Activated T-cell treated with anti-CD3 and anti-CD28 coated beads, Interleukin-2, amount 50 U/mL, for 24 hours (primary cell): ENCODE data around the gene NTF3.

Experiments
- DNase-seq: peaks from one replicate; pipeline ENCODE4 v3.0.0-alpha.2; 2020
- H3K27ac Mint-ChIP-seq: 2 replicates; pipeline ENCODE4 v1.8.0; 2020; ENCODE audit warnings: mild to moderate bottlenecking, mixed read lengths
- H3K27me3 Mint-ChIP-seq: 2 replicates; pipeline ENCODE4 v1.8.0; 2020; ENCODE audit warnings: mixed read lengths
- H3K36me3 Mint-ChIP-seq: 2 replicates; pipeline ENCODE4 v1.8.0; 2020; ENCODE audit warnings: low read depth, mixed read lengths
- H3K4me1 Mint-ChIP-seq: 2 replicates; pipeline ENCODE4 v1.8.0; 2020; ENCODE audit warnings: low read depth, mixed read lengths
- H3K4me3 Mint-ChIP-seq: 2 replicates; pipeline ENCODE4 v1.8.0; 2020; ENCODE audit warnings: mild to moderate bottlenecking, moderate library complexity, mixed read lengths
- H3K9me3 Mint-ChIP-seq: 2 replicates; pipeline ENCODE4 v1.8.0; 2020; ENCODE audit warnings: mixed read lengths

NTF3 gene

GRCh38 chr12:5514016-5514415 lies 82.1 kb downstream of the NTF3 start:
- no peaks in the 10 kb centered on the region for H3K4me1 Mint-ChIP-seq
- H3K9me3 Mint-ChIP-seq, result no peaks in the 10 kb centered on the region
- H3K27me3 Mint-ChIP-seq, result peaks cover 21% of the 10 kb centered on the region
- H3K27ac Mint-ChIP-seq, result no peak overlapping the region
- DNase-seq, result no peak
- no peak overlapping the region for H3K4me3 Mint-ChIP-seq
- H3K36me3 Mint-ChIP-seq, result no peaks in the 10 kb centered on the region

- no peak overlapping the region for H3K4me3 Mint-ChIP-seq
- H3K36me3 Mint-ChIP-seq, result no peaks in the 10 kb centered on the region
- H3K27me3 Mint-ChIP-seq, result peaks cover 21% of the 10 kb centered on the region
- H3K27ac Mint-ChIP-seq, result no peak overlapping the region
- no peaks in the 10 kb centered on the region for H3K9me3 Mint-ChIP-seq
- DNase-seq, result no peak
- H3K4me1 Mint-ChIP-seq, result no peaks in the 10 kb centered on the region
Observed at GRCh38 chr12:5514545-5514944, 82.6 kb downstream of the NTF3 start.

- no peak for DNase-seq
- H3K36me3 Mint-ChIP-seq, result no peaks in the 10 kb centered on the region
- no peak overlapping the region for H3K4me3 Mint-ChIP-seq
- H3K4me1 Mint-ChIP-seq, result no peaks in the 10 kb centered on the region
- H3K9me3 Mint-ChIP-seq, result no peaks in the 10 kb centered on the region
- peaks cover 21% of the 10 kb centered on the region for H3K27me3 Mint-ChIP-seq
- no peak overlapping the region for H3K27ac Mint-ChIP-seq
Observed at GRCh38 chr12:5515458-5515857, 83.5 kb downstream of the NTF3 start.

- DNase-seq, result no peak
- H3K4me3 Mint-ChIP-seq, result no peak overlapping the region
- peaks cover 14% of the 10 kb centered on the region for H3K27me3 Mint-ChIP-seq
- H3K27ac Mint-ChIP-seq, result no peak overlapping the region
- H3K4me1 Mint-ChIP-seq, result no peaks in the 10 kb centered on the region
- H3K9me3 Mint-ChIP-seq, result no peaks in the 10 kb centered on the region
- H3K36me3 Mint-ChIP-seq, result no peaks in the 10 kb centered on the region
Observed at GRCh38 chr12:5516371-5517241, 84.7 kb downstream of the NTF3 start.

GRCh38 chr12:5518584-5519365 lies 86.9 kb downstream of the NTF3 start:
- Mint-ChIP-seq H3K27ac (no peak overlapping the region), H3K4me3 (no peak overlapping the region), H3K4me1 (no peaks in the 10 kb centered on the region), H3K36me3 (no peaks in the 10 kb centered on the region), H3K27me3 (peaks cover 3% of the 10 kb centered on the region), H3K9me3 (no peaks in the 10 kb centered on the region)
- DNase-seq, result no peak

- no peaks in the 10 kb centered on the region for H3K4me1 Mint-ChIP-seq
- no peaks in the 10 kb centered on the region for H3K9me3 Mint-ChIP-seq
- H3K36me3 Mint-ChIP-seq, result no peaks in the 10 kb centered on the region
- no peaks in the 10 kb centered on the region for H3K27me3 Mint-ChIP-seq
- no peak overlapping the region for H3K4me3 Mint-ChIP-seq
- DNase-seq, result no peak
- H3K27ac Mint-ChIP-seq, result no peak overlapping the region
Observed at GRCh38 chr12:5520037-5520436, 88.1 kb downstream of the NTF3 start.

- Mint-ChIP-seq H3K4me3 (no peak overlapping the region), H3K27ac (no peak overlapping the region), H3K4me1 (no peaks in the 10 kb centered on the region), H3K9me3 (no peaks in the 10 kb centered on the region), H3K36me3 (no peaks in the 10 kb centered on the region), H3K27me3 (no peaks in the 10 kb centered on the region)
- DNase-seq, result no peak
Observed at GRCh38 chr12:5520831-5521230, 88.9 kb downstream of the NTF3 start.

GRCh38 chr12:5521456-5522325 lies 89.8 kb downstream of the NTF3 start:
- Mint-ChIP-seq H3K27me3 (no peaks in the 10 kb centered on the region), H3K36me3 (no peaks in the 10 kb centered on the region), H3K4me3 (no peak overlapping the region), H3K27ac (no peak overlapping the region), H3K4me1 (no peaks in the 10 kb centered on the region), H3K9me3 (no peaks in the 10 kb centered on the region)
- no peak for DNase-seq

GRCh38 chr12:5522432-5523335 lies 90.8 kb downstream of the NTF3 start:
- no peak for DNase-seq
- Mint-ChIP-seq H3K4me3 (no peak overlapping the region), H3K27me3 (no peaks in the 10 kb centered on the region), H3K9me3 (no peaks in the 10 kb centered on the region), H3K36me3 (no peaks in the 10 kb centered on the region), H3K27ac (no peak overlapping the region), H3K4me1 (no peaks in the 10 kb centered on the region)

GRCh38 chr12:5523396-5524115 lies 91.6 kb downstream of the NTF3 start:
- Mint-ChIP-seq H3K4me1 (no peaks in the 10 kb centered on the region), H3K4me3 (no peak overlapping the region), H3K36me3 (no peaks in the 10 kb centered on the region), H3K27ac (no peak overlapping the region), H3K27me3 (no peaks in the 10 kb centered on the region), H3K9me3 (no peaks in the 10 kb centered on the region)
- DNase-seq, result no peak

- Mint-ChIP-seq H3K4me1 (no peaks in the 10 kb centered on the region), H3K27me3 (no peaks in the 10 kb centered on the region), H3K4me3 (no peak overlapping the region), H3K9me3 (no peaks in the 10 kb centered on the region), H3K27ac (no peak overlapping the region), H3K36me3 (no peaks in the 10 kb centered on the region)
- no peak for DNase-seq
Observed at GRCh38 chr12:5524116-5524768, 92.3 kb downstream of the NTF3 start.

GRCh38 chr12:5524769-5525436 lies 93.0 kb downstream of the NTF3 start:
- Mint-ChIP-seq H3K4me3 (no peak overlapping the region), H3K27ac (no peak overlapping the region), H3K4me1 (no peaks in the 10 kb centered on the region), H3K9me3 (no peaks in the 10 kb centered on the region), H3K27me3 (peaks cover 4% of the 10 kb centered on the region), H3K36me3 (no peaks in the 10 kb centered on the region)
- DNase-seq, result no peak
